K562 (cell line): Measurements from ENCODE around the gene MTERF4. TPM values are rescaled to one million over a fixed set of nuclear protein-coding genes. Genes with fewer than 3 reads are reported as not detected.
"Not testable (repeated sequence)": the region's sequence is repeated elsewhere in the genome, so short reads cannot be mapped to it uniquely, and the experiment has no call there.

Experiments
- ATAC-seq: fragments of 200-7000 bp; cut with Tn5 transposase; 3 replicates; pipeline ENCODE4 v1.9.1; 2020; ENCODE audit warnings: moderate library complexity
- BruUV-seq: library from RNA; stranded (reverse); fragments of 400-500 nt; replicated peaks from 2 replicates; lab custom pipeline; 2021; lab: Mats Ljungman, UMichigan
- CTCF ChIA-PET: fragments of 300-600 bp; formaldehyde crosslinking; extraction: SDS; loops from one replicate; lab custom pipeline; 2021; ENCODE audit warnings: low intra/inter-chr PET ratio; lab: Yijun Ruan, JAX
- POLR2A ChIA-PET: fragments of 300-600, 350-650 bp; sonication (Branson Sonifier 250); formaldehyde crosslinking; extraction: SDS; loops from one replicate; lab custom pipeline; 2021; ENCODE audit warnings: antibody characterized with exemption, inconsistent platforms; lab: Yijun Ruan, JAX
- DNase-seq, 4 experiments: peaks; one replicate each; pipeline versions ENCODE4 v3.0.0 to v3.0.0-alpha.2; 2011 to 2018; ENCODE audit warnings: low spot score in 3 of 4, mixed read lengths in 3 of 4; ENCODE audit errors: extremely low read depth in 1 of 4
- FAIRE-seq: peaks from 2 replicates; lab custom pipeline; 2011; peaks lifted over from hg19 to GRCh38; lab: Jason Lieb, UNC
- H2AFZ ChIP-seq: 2 replicates; pipeline ENCODE4 v1.6.0; 2011; ENCODE audit warnings: low read depth, low read length, control low read depth, inconsistent platforms
- H3K27ac ChIP-seq: fragments of 200-600 bp; 3 replicates; pipeline ENCODE4 v1.8.0; 2011; ENCODE audit warnings: low read depth, mild to moderate bottlenecking, control low read depth, inconsistent platforms, low read length, moderate library complexity, mixed read lengths; ENCODE audit errors: extremely low read depth
- H3K27me3 ChIP-seq, 2 experiments: fragments of 300-600 bp in 1 of 2; 2 replicates in 1 of 2; 3 replicates in 1 of 2; pipeline versions ENCODE4 v1.6.0 to v1.8.0; 2011; ENCODE audit warnings: inconsistent platforms in 2 of 2, low read length in 2 of 2, mild to moderate bottlenecking in 1 of 2, mixed read lengths in 1 of 2, moderate library complexity in 1 of 2; ENCODE audit not compliant: control insufficient read depth in 2 of 2, insufficient read depth in 2 of 2
- H3K36me3 ChIP-seq: fragments of 300-600 bp; 3 replicates; pipeline ENCODE4 v1.8.0; 2011; ENCODE audit warnings: mild to moderate bottlenecking, low read length, inconsistent platforms; ENCODE audit not compliant: control insufficient read depth, insufficient read depth
- H3K4me1 ChIP-seq, 2 experiments: fragments of 200-600 bp in 1 of 2; replicated peaks in 1 of 2; 2 replicates in 1 of 2; 3 replicates in 1 of 2; pipeline versions ENCODE4 v1.5.1 to v1.8.0; 2011; ENCODE audit warnings: inconsistent platforms in 2 of 2, low read length in 2 of 2, mild to moderate bottlenecking in 1 of 2, mixed read lengths in 1 of 2, moderate library complexity in 1 of 2; ENCODE audit not compliant: control insufficient read depth in 2 of 2, insufficient read depth in 2 of 2
- H3K4me2 ChIP-seq: 2 replicates; pipeline ENCODE4 v1.6.1; 2011; ENCODE audit warnings: low read length, control low read depth, inconsistent platforms, mixed read lengths; ENCODE audit not compliant: insufficient read depth
- H3K4me3 ChIP-seq: fragments of 200-600 bp; sonication (generic), shearing (Covaris generic); 2 replicates; pipeline ENCODE4 v1.5.1; 2016; ENCODE audit warnings: control low read depth, inconsistent platforms
- H3K79me2 ChIP-seq: fragments of 200-600 bp; 3 replicates; pipeline ENCODE4 v1.8.0; 2011; ENCODE audit warnings: low read length, inconsistent platforms; ENCODE audit not compliant: control insufficient read depth, insufficient read depth
- H3K9ac ChIP-seq, 2 experiments: 2 replicates each; pipeline versions ENCODE4 v1.6.0 to v1.6.1; 2011; ENCODE audit warnings: low read depth in 2 of 2, low read length in 2 of 2, control low read depth in 1 of 2, inconsistent platforms in 1 of 2, mild to moderate bottlenecking in 1 of 2, mixed read lengths in 1 of 2; ENCODE audit not compliant: insufficient read depth in 1 of 2
- H3K9me1 ChIP-seq: one replicate; pipeline ENCODE4 v1.6.0; 2011; ENCODE audit warnings: inconsistent platforms, mild to moderate bottlenecking, low read length, moderate library complexity; ENCODE audit not compliant: control insufficient read depth, insufficient read depth
- H3K9me3 ChIP-seq: replicated peaks from 2 replicates; pipeline ENCODE4 v1.5.1; 2011; ENCODE audit warnings: low read depth, low read length, inconsistent platforms; ENCODE audit not compliant: control insufficient read depth, insufficient read depth
- H4K20me1 ChIP-seq: replicated peaks from 2 replicates; pipeline ENCODE4 v1.6.1; 2011; ENCODE audit warnings: low read length, inconsistent platforms, mixed read lengths; ENCODE audit not compliant: control insufficient read depth, insufficient read depth
- CHD2 ChIP-seq: IDR thresholded peaks from 2 replicates; pipeline ENCODE4 v1.6.1; 2011; ENCODE audit warnings: low read depth, low read length
- FOXJ2 ChIP-seq: fragments of 200-800 bp; sonication (Bioruptor generic); IDR thresholded peaks from 2 replicates; pipeline ENCODE4 v1.6.1; 2016; ENCODE audit warnings: missing genetic modification characterization, missing compliant biosample characterization
- KDM1A ChIP-seq, 2 experiments: fragments of 450-650 bp; IDR thresholded peaks; 2 replicates each; pipeline ENCODE4 v1.6.1; 2016; ENCODE audit warnings: mild to moderate bottlenecking in 2 of 2
- KDM4B ChIP-seq, 2 experiments: fragments of 450-650 bp in 1 of 2; sonication (generic) in 1 of 2; IDR thresholded peaks; 2 replicates each; pipeline ENCODE4 v1.6.1; 2016 to 2017; ENCODE audit warnings: borderline replicate concordance in 2 of 2, antibody characterized with exemption in 1 of 2, low read depth in 1 of 2, mild to moderate bottlenecking in 1 of 2
- WGBS: fragments of 100-300 bp; shearing (Covaris generic); methylation state at CpG from one replicate; pipeline ENCODE4 v1.1.6; 2016; ENCODE audit warnings: low coverage, mixed read lengths; ENCODE audit not compliant: insufficient coverage; ENCODE audit errors: missing lambda C conversion rate; 5-methylcytosine and 5-hydroxymethylcytosine counted together
- in situ Hi-C: fragments of 300-500 bp; cut with MboI; formaldehyde crosslinking; loops from 4 replicates; pipeline ENCODE4 v1.15.0; 2018; ENCODE audit warnings: inconsistent platforms, mixed read lengths
- intact Hi-C: fragments of 100-400 bp; cut with micrococcal nuclease; formaldehyde crosslinking; loops from 2 replicates; pipeline ENCODE4 v1.14.2; 2022
- polyA plus RNA-seq, 8 experiments: library from polyadenylated mRNA; depleted of rRNA in 4 of 8; stranded (reverse) in 5 of 8; unstranded in 3 of 8; fragments of >200 nt; fragmentation: Nextera tagmentation in 2 of 8; fragmentation: Illumina TruSeq in 1 of 8; extraction: Ambion mirVana in 2 of 8; extraction: Trizol in 1 of 8; gene quantifications; 2 replicates each; pipeline versions ENCODE4 v1.2.1 to v1.2.3, GENCODE V29; 2011 to 2014; ENCODE audit warnings: inconsistent platforms in 1 of 8, missing spikeins in 1 of 8
- total RNA-seq, 7 experiments: library from RNA; depleted of rRNA in 6 of 7; stranded (reverse); fragments of >200 nt in 6 of 7; fragmentation: Illumina TruSeq in 2 of 7; extraction: Trizol in 2 of 7; gene quantifications; 2 replicates each; pipeline versions ENCODE4 v1.2.1 to v1.2.3, GENCODE V29; 2011 to 2021; ENCODE audit warnings: low replicate concordance in 1 of 7

MTERF4 gene
- total and polyA plus RNA-seq, 9 of the 15 experiments (the other 6 are each of a cell fraction or from before 2014, with no cell fraction given): 15.3 to 29.6 (median 21.2) TPM

- H3K4me2 ChIP-seq: no peak overlapping the region
- H3K4me3 ChIP-seq: no peak overlapping the region
- H3K9me3 ChIP-seq: no peaks in the 10 kb centered on the region
- in situ Hi-C loops (no loop called here), intact Hi-C loops (no loop called here)
- peaks cover 73% of the 10 kb centered on the region; the same call in 2 of the 3 replicates for H3K36me3 ChIP-seq
- no peak overlapping the region for H2AFZ ChIP-seq
- H3K27ac ChIP-seq: no peak overlapping the region
- no TSS peak for BruUV-seq
- no peak overlapping the region for H3K9ac ChIP-seq
- no peaks in the 10 kb centered on the region for H4K20me1 ChIP-seq
- H3K79me2 ChIP-seq: peaks cover 4% of the 10 kb centered on the region; the same call in 1 of the 3 replicates
- ATAC-seq: no peak
- no peaks in the 10 kb centered on the region for H3K9me1 ChIP-seq
- no peak for FAIRE-seq
- 92% methylated on average over 7 of the region's 7 CpGs for WGBS
- H3K27me3 ChIP-seq: no peaks in the 10 kb centered on the region
- ChIA-PET CTCF (no interaction called here), POLR2A (interaction anchor here (1.0 kb wide), 1 partner anchor 16 kb away, joined by 3 read pairs; no protein-coding TSS in a partner anchor)
- no peak for TF ChIP-seq KDM4B (IDR thresholded peaks at IDR 0.05; ENCODE audit: borderline replicate concordance in 2 of 2, low read depth in 1 of 2)
- TF ChIP-seq FOXJ2 (tag): no peak
- no peak for TF ChIP-seq KDM1A (IDR thresholded peaks at IDR 0.05)
- TF ChIP-seq CHD2: no peak
- H3K4me1 ChIP-seq: no peaks in the 10 kb centered on the region
- DNase-seq: no peak
Observed at GRCh38 chr2:241094172-241094571, 7.9 kb downstream of the MTERF4 start.

GRCh38 chr2:241093133-241093781 lies 8.8 kb downstream of the MTERF4 start:
- H3K9ac ChIP-seq, FAIRE-seq, ATAC-seq, H3K4me2 ChIP-seq, H2AFZ ChIP-seq, H3K79me2 ChIP-seq, BruUV-seq, H3K4me1 ChIP-seq, H3K9me3 ChIP-seq, in situ Hi-C loops, H3K27ac ChIP-seq, H4K20me1 ChIP-seq, DNase-seq, H3K9me1 ChIP-seq, H3K27me3 ChIP-seq, CTCF ChIA-PET, H3K4me3 ChIP-seq, intact Hi-C loops: not testable (repeated sequence)
- peaks cover 76% of the 10 kb centered on the region; the same call in 2 of the 3 replicates for H3K36me3 ChIP-seq
- WGBS: 95% methylated on average over 9 of the region's 10 CpGs
- POLR2A ChIA-PET: interaction anchor here (0.6 to 2.2 kb wide), 6 partner anchors 7 to 871 kb away, joined by 3 to 6 read pairs (median 3); no protein-coding TSS in a partner anchor
